GM23338 (cell line): ENCODE results near the gene LMBR1. TPM values are rescaled to one million over a fixed set of nuclear protein-coding genes. Genes with fewer than 3 reads are reported as not detected.

Source experiments
- ATAC-seq: fragments of 200-7000 bp; cut with Tn5 transposase; 3 replicates; pipeline ENCODE4 v1.9.1; 2020
- DNase-seq: peaks from one replicate; pipeline ENCODE4 v3.0.0-alpha.2; 2015; ENCODE audit warnings: low spot score
- H2AFZ ChIP-seq: fragments of 200-600 bp; sonication (generic); 2 replicates; pipeline ENCODE4 v1.8.0; 2016; ENCODE audit warnings: antibody characterized with exemption, mild to moderate bottlenecking, moderate library complexity
- H3F3A ChIP-seq: fragments of 200-600 bp; sonication (generic); replicated peaks from 2 replicates; pipeline ENCODE4 v1.8.0; 2017; ENCODE audit warnings: antibody characterized with exemption, mixed run types, low read depth
- H3K27ac ChIP-seq: fragments of 200-600 bp; sonication (generic); 2 replicates; pipeline ENCODE4 v1.6.1; 2016; ENCODE audit warnings: low read depth
- H3K27me3 ChIP-seq: fragments of 200-600 bp; sonication (generic); 2 replicates; pipeline ENCODE4 v1.8.0; 2016; ENCODE audit warnings: mild to moderate bottlenecking, mixed run types, moderate library complexity; ENCODE audit not compliant: insufficient read depth
- H3K36me3 ChIP-seq: fragments of 200-600 bp; sonication (generic); 2 replicates; pipeline ENCODE4 v1.8.0; 2016; ENCODE audit warnings: mild to moderate bottlenecking; ENCODE audit not compliant: insufficient read depth
- H3K4me1 ChIP-seq: fragments of 200-600 bp; sonication (generic); 2 replicates; pipeline ENCODE4 v1.8.0; 2016; ENCODE audit warnings: mild to moderate bottlenecking, moderate library complexity; ENCODE audit not compliant: insufficient read depth
- H3K4me2 ChIP-seq: fragments of 200-600 bp; sonication (generic); 2 replicates; pipeline ENCODE4 v1.7.1; 2017; ENCODE audit warnings: mixed run types
- H3K4me3 ChIP-seq: fragments of 200-600 bp; sonication (generic); 2 replicates; pipeline ENCODE4 v1.6.1; 2016; ENCODE audit warnings: mixed run types
- H3K79me2 ChIP-seq: fragments of 200-600 bp; sonication (generic); replicated peaks from 2 replicates; pipeline ENCODE4 v1.8.0; 2017; ENCODE audit warnings: mild to moderate bottlenecking; ENCODE audit not compliant: insufficient read depth
- H3K9me2 ChIP-seq: fragments of 200-600 bp; sonication (generic); 2 replicates; pipeline ENCODE4 v1.8.0; 2017; ENCODE audit not compliant: insufficient read depth
- H4K20me1 ChIP-seq: fragments of 200-600 bp; sonication (generic); replicated peaks from 2 replicates; pipeline ENCODE4 v1.8.0; 2017; ENCODE audit warnings: mild to moderate bottlenecking; ENCODE audit not compliant: insufficient read depth
- H3K27ac Mint-ChIP-seq: 2 replicates; pipeline ENCODE4 v1.8.0; 2020; ENCODE audit warnings: inconsistent platforms, mild to moderate bottlenecking, moderate library complexity, mixed read lengths
- H3K27me3 Mint-ChIP-seq: 3 replicates; pipeline ENCODE4 v1.8.0; 2022; ENCODE audit warnings: low read depth, mild to moderate bottlenecking, moderate library complexity, mixed read lengths, inconsistent platforms; ENCODE audit not compliant: insufficient read depth, poor library complexity
- H3K36me3 Mint-ChIP-seq: 3 replicates; pipeline ENCODE4 v1.8.0; 2021; ENCODE audit warnings: low read depth, mild to moderate bottlenecking, inconsistent platforms, moderate library complexity, mixed read lengths
- H3K4me1 Mint-ChIP-seq: 3 replicates; pipeline ENCODE4 v1.8.0; 2020; ENCODE audit warnings: mild to moderate bottlenecking, inconsistent platforms, mixed read lengths
- H3K4me3 Mint-ChIP-seq: 3 replicates; pipeline ENCODE4 v1.8.0; 2021; ENCODE audit warnings: moderate library complexity, mild to moderate bottlenecking, inconsistent platforms, mixed read lengths
- H3K9me3 Mint-ChIP-seq: 3 replicates; pipeline ENCODE4 v1.8.0; 2020; ENCODE audit warnings: moderate library complexity, mild to moderate bottlenecking, inconsistent platforms, mixed read lengths
- CREB1 ChIP-seq: fragments of 250-450 bp; sonication (Bioruptor Pico); IDR thresholded peaks from 2 replicates; pipeline ENCODE4 v1.5.0; 2020; ENCODE audit warnings: low read depth, mild to moderate bottlenecking, moderate library complexity
- NANOG ChIP-seq: IDR thresholded peaks from 2 replicates; pipeline ENCODE4 v1.6.1; 2016; ENCODE audit warnings: antibody characterized with exemption, borderline replicate concordance
- REST ChIP-seq: IDR thresholded peaks from one replicate; pipeline ENCODE4 v1.6.1; 2018; ENCODE audit warnings: antibody characterized with exemption; ENCODE audit not compliant: unreplicated experiment
- ZNF114 ChIP-seq: fragments of 250-450 bp; sonication (Bioruptor Pico); IDR thresholded peaks from 2 replicates; pipeline ENCODE4 v1.5.0; 2020; ENCODE audit warnings: mild to moderate bottlenecking, moderate library complexity
- ZNF331 ChIP-seq: fragments of 250-450 bp; sonication (Bioruptor Pico); IDR thresholded peaks from 2 replicates; pipeline ENCODE4 v1.5.0; 2020; ENCODE audit warnings: low read depth, mild to moderate bottlenecking, moderate library complexity
- ZNF462 ChIP-seq: fragments of 250-450 bp; sonication (Bioruptor Pico); IDR thresholded peaks from 2 replicates; pipeline ENCODE4 v1.5.0; 2020; ENCODE audit warnings: mild to moderate bottlenecking, moderate library complexity
- polyA plus RNA-seq: library from polyadenylated mRNA; unstranded; fragments of >200 nt; fragmentation: Nextera tagmentation; extraction: Ambion mirVana; gene quantifications from 2 replicates; pipeline ENCODE4 v1.2.1, GENCODE V29; 2016
- total RNA-seq: library from RNA; depleted of rRNA; stranded (reverse); fragments of >200 nt; shearing (Covaris generic); gene quantifications from 2 replicates; pipeline ENCODE4 v1.2.3, GENCODE V29; 2014

The LMBR1 gene
- total and polyA plus RNA-seq, 2 experiments from 2014 or later, result 21.8 to 90.1 TPM

GRCh38 chr7:156919132-156919713 lies 26.2 kb upstream of the LMBR1 start (continued):
- no peak for TF ChIP-seq ZNF462 (CRISPR knock-in tag)
- TF ChIP-seq REST, result no peak
- no peak for TF ChIP-seq CREB1
- no peak for TF ChIP-seq NANOG
- TF ChIP-seq ZNF114 (CRISPR knock-in tag), result no peak
- no peak for TF ChIP-seq ZNF331

DNA sequence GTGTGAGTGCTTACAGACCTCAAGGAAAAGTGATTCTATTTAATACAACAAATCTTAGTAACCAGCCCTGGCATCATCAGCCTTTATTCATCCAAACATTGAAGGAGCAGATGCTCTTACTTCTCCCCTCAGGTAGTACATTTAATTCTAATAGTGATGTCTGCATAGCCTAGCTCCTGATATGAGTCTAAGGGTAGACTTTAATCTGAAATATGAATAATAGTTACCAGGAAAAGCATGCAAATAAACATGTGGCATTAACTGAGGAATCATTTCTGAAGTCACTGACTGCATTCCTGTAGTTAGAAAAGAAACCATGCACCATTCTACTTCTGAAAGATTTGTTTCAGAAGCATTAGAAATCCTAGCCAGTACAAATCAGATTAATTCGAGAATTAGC lies 25.7 kb upstream of the LMBR1 start:
- H3K27ac ChIP-seq, result no peak overlapping the region
- Mint-ChIP-seq H3K36me3 (peaks cover 8% of the 10 kb centered on the region), H3K9me3 (peaks cover 22% of the 10 kb centered on the region), H3K4me1 (no peaks in the 10 kb centered on the region; the same call in 2 of the 3 replicates), H3K27ac (no peak overlapping the region), H3K27me3 (peaks cover 5% of the 10 kb centered on the region), H3K4me3 (no peak overlapping the region)
- no peaks in the 10 kb centered on the region for H3K9me2 ChIP-seq
- H3K27me3 ChIP-seq, result no peaks in the 10 kb centered on the region
- DNase-seq, result no peak
- no peaks in the 10 kb centered on the region for H3F3A ChIP-seq
- H3K4me2 ChIP-seq, result no peak overlapping the region
- no peaks in the 10 kb centered on the region for H3K36me3 ChIP-seq
- H3K79me2 ChIP-seq, result no peaks in the 10 kb centered on the region
- no peaks in the 10 kb centered on the region for H4K20me1 ChIP-seq
- H3K4me3 ChIP-seq, result no peak overlapping the region
- ATAC-seq, result no peak
- no peak overlapping the region for H2AFZ ChIP-seq
- H3K4me1 ChIP-seq, result no peaks in the 10 kb centered on the region
- TF ChIP-seq ZNF462 (CRISPR knock-in tag), result no peak
- TF ChIP-seq NANOG, result no peak
